ENCODE measurements around the gene LMTK3. TPM values are rescaled to one million over a fixed set of nuclear protein-coding genes. Genes with fewer than 3 reads are reported as not detected.
A peak's percentile ranks its signal among the peaks of the same experiment; 100 is the strongest.
"Not testable (repeated sequence)": the region's sequence is repeated elsewhere in the genome, so short reads cannot be mapped to it uniquely, and the experiment has no call there.

LMTK3 gene
- total RNA-seq, 1 experiment from 2014 or later, result 0.05 TPM

DNA sequence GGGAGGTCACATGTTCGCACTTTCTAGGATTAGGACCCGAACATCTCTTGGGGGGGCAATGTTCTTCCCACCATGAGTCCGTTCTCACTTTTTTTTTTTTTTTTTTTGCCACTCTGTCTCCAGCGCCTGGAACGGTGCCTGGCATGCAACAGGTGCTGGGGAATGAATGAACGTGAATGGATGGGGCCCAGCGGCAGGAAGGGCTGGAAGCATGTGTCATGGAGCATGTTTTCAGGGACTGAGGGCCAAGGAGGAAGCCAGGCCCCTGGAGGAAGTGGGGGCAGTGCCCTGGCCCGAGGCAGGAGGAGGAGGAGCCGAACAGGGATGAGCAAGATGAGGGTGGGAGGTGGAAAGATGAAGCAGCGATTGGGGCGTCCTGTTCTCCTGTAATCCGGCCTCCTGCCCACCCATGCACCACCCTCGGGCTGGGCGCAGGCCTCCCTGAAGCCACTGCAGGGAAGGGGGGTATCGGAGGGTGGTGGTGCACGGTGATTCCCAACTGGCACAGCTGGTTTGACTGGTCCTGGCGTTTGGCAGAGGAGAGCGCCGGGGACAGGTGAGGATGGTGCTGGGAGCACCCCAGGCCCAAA lies 31.6 kb upstream of the LMTK3 start:
- DNase-seq (ENCODE audit: extremely low read depth, low read depth), result no peak

- DNase-seq (ENCODE audit: extremely low read depth, low read depth), result no peak
Observed at GRCh38 chr19:48541813-48542212, 30.2 kb upstream of the LMTK3 start.

DNA sequence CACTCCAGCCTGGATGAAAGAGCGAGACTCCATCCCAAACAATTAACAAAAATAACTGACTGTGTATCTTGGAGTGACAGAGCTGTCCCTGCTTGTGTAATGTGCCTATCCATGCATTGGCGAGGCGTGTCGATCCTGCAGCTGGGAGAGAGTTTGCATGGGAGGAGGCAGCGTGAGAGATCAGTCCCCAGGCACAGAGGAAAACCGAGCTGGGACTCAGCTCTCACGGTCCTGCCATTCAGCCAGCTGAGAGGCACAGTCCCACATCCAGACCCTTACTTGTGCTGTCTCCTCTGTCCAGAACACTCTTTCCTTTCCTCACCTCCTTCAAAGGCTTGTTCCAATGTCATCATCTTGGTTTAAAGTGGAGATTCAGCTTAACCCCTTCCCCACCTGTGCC lies 28.5 kb upstream of the LMTK3 start:
- DNase-seq (ENCODE audit: extremely low read depth, low read depth), result no peak

- DNase-seq (ENCODE audit: extremely low read depth, low read depth), result peak; percentile 63
Observed at GRCh38 chr19:48539503-48540096, 28.0 kb upstream of the LMTK3 start.

- DNase-seq (ENCODE audit: extremely low read depth, low read depth), result not testable (repeated sequence)
Observed at GRCh38 chr19:48538057-48538456, 26.4 kb upstream of the LMTK3 start.

- no peak for DNase-seq (ENCODE audit: extremely low read depth, low read depth)
Observed at GRCh38 chr19:48537541-48537940, 25.9 kb upstream of the LMTK3 start.

DNA sequence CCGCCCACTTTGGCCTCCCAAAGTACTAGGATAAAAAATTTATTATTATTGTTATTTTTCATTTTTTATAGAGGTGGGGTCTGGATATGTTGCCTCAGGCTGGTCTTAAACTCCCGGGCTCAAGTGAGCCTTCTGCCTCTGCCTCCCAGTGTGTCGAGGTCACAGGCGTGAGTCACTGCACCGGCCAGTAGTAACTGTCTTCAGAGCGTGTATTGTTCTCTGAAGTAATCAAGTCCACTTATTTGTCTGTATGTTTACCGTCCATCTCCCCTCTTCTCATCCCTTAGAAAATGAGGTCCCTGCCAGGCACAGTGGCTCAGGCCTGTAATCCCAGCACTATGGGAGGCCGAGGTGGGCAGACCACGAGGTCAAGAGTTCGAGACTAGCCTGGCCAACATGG lies 22.1 kb upstream of the LMTK3 start:
- no peak for DNase-seq (ENCODE audit: extremely low read depth, low read depth)

DNA sequence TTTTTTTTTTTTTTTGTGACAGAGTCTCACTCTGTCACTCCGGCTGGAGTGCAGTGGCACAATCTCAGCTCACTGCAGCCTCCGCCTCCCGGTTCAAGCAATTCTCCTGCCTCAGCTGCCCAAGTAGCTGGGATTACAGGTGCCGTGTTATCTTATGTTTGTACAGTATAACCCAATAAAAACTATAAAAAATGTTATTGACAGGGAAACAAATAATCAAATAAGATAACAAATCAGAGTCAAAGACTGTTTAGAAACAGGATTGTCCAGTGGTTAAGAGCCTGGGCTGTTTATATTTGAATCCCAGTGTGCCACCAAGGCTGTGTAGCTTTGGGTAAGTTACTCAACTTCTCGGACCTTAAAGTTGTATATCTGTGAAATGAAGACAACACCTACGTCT lies 19.1 kb upstream of the LMTK3 start:
- DNase-seq (ENCODE audit: extremely low read depth, low read depth), result no peak

DNA sequence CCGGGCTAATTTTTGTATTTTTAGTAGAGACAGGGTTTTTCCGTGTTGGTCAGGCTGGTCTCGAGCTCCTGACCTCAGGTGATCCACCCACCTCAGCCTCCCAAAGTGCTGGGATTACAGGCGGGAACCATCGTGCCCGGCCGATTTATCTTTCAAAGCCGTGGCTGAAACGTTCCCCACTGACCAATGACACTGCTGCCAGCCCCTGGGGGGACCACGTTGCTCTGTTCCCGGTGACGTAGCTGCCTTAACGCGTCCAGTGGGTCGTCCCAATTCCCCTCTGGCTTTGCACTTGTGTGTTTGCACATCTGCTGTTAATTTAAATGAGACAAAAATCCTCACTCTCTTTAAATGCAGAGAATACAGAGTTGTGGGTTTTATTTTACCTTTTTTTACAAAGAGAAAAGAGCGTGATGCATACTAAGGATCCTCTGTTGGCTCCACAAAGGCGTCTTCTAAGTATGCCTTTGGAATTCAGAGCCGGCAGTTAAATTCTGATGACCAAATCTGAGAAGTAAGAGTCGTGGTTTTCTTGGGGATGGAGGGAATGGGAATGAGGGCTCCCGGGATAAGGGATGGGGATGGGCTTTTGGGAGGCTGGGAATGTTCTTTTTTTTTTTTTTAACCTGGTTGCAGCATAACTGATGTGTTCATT lies 18.6 kb upstream of the LMTK3 start:
- DNase-seq (ENCODE audit: extremely low read depth, low read depth), result no peak

GRCh38 chr19:48529156-48529555 lies 17.5 kb upstream of the LMTK3 start:
- DNase-seq (ENCODE audit: extremely low read depth, low read depth), result no peak

GRCh38 chr19:48524732-48525131 lies 13.1 kb upstream of the LMTK3 start:
- DNase-seq (ENCODE audit: extremely low read depth, low read depth), result no peak

DNA sequence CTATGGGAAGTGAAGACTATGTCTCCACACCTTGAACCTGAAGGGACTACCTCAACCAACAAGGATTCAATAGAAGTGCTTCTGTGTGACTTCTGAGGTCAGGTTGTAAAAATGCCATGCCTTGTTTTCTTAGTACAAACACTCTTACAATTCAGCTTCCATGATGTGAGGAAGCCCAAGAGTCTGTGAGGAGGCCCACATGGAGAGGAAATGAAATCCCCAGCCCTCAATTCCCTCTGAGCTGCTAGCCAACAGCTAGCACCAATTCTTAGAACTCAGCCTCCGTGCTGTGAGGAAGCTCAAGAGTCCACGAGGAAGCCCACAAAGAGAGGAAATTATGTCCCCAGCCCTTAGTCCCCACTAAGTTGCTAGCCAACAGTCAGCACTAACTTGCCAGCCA lies 12.6 kb upstream of the LMTK3 start:
- DNase-seq (ENCODE audit: extremely low read depth, low read depth), result no peak

- DNase-seq (ENCODE audit: extremely low read depth, low read depth), result no peak
Observed at GRCh38 chr19:48520134-48520533, 8.5 kb upstream of the LMTK3 start.

- not testable (repeated sequence) for DNase-seq (ENCODE audit: extremely low read depth, low read depth)
Observed at GRCh38 chr19:48519426-48519825, 7.8 kb upstream of the LMTK3 start.

- no peak for DNase-seq (ENCODE audit: extremely low read depth, low read depth)
Observed at GRCh38 chr19:48518207-48518606, 6.6 kb upstream of the LMTK3 start.

DNA sequence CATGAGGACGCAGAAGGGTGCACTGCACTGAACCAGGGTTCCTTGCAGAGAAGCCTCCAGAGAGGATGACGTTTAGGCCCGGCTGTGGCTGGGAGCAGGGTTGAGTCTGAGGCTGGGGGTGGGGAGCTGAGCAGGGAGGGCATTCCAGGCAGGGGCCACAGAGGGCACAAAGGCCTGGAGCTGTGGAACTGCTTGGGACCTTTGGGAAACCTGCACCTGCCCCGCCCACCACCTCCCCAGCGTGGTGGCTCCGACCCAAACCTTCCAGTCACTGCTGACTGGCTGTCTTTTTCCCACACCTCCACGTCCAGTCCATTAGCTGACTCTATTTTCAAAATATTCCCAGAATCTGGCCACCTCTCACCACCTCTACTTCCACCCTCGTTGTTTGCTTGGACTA lies 4.9 kb upstream of the LMTK3 start:
- DNase-seq (ENCODE audit: extremely low read depth, low read depth), result no peak

GRCh38 chr19:48514123-48514458 lies 2.5 kb upstream of the LMTK3 start:
- DNase-seq (ENCODE audit: extremely low read depth, low read depth), result no peak

- DNase-seq (ENCODE audit: extremely low read depth, low read depth), result peak; percentile 56
Observed at GRCh38 chr19:48513289-48514122, 1.9 kb upstream of the LMTK3 start.

DNA sequence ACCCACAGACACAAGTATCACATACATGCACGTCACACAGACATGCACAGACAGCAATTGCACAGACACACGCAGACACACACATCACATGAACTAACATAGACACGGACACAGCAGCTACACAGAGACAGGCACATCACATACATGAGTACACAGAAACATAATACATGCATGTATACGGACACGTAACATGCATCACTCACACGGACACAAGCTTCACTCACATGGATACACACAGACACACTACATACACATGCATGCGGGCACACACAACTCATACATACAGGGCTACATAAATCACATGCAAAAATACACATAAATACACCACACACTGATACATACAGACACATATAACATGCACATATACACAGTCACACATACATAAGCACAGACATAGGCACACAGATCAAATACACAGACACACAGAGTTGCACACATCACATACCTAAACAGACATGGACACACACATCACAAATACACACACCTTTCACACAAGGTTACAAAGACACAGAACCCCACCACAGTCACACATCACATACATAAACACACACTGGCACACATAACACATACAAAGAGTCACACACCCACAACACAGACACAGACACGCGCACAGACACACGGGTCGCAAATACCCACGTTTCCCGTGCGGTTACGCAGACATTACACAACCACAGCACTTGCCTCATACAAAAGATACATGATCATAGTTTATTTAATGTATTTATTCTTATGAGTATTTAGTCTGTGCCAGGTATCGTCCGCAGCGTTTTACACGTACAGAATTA lies 1.1 kb upstream of the LMTK3 start:
- DNase-seq (ENCODE audit: extremely low read depth, low read depth), result no peak

- DNase-seq (ENCODE audit: extremely low read depth, low read depth), result no peak
Observed at GRCh38 chr19:48511321-48511731, 309 bp downstream of the LMTK3 start.
